CD4-positive, alpha-beta T cell treated with Interleukin-4 for 1 hour (primary cell): ENCODE results near the gene MRPL19.
A peak's percentile ranks its signal among the peaks of the same experiment; 100 is the strongest.
"Not testable (repeated sequence)": the region's sequence is repeated elsewhere in the genome, so short reads cannot be mapped to it uniquely, and the experiment has no call there.

Experiments used
- DNase-seq, 2 donors: peaks; one replicate each; pipeline ENCODE4 v3.0.0-alpha.2; 2020 to 2022

MRPL19 gene

GRCh38 chr2:75675908-75676307 lies 29.3 kb downstream of the MRPL19 start:
- DNase-seq = no peak

GRCh38 chr2:75676464-75676863 lies 29.9 kb downstream of the MRPL19 start:
- no peak for DNase-seq

- no peak for DNase-seq
Observed at GRCh38 chr2:75679556-75679955, 33.0 kb downstream of the MRPL19 start.

- no peak for DNase-seq
Observed at GRCh38 chr2:75680402-75680801, 33.8 kb downstream of the MRPL19 start.

GRCh38 chr2:75683430-75683829 lies 36.8 kb downstream of the MRPL19 start:
- not testable (repeated sequence) for DNase-seq

- no peak for DNase-seq
Observed at GRCh38 chr2:75688196-75688595, 41.6 kb downstream of the MRPL19 start.

- no peak for DNase-seq
Observed at GRCh38 chr2:75698918-75699317, 52.3 kb downstream of the MRPL19 start.

- no peak for DNase-seq
Observed at GRCh38 chr2:75702593-75702992, 56.0 kb downstream of the MRPL19 start.

- DNase-seq = no peak
Observed at GRCh38 chr2:75703589-75704287, 57.2 kb downstream of the MRPL19 start.

- DNase-seq = no peak
Observed at GRCh38 chr2:75705921-75706320, 59.3 kb downstream of the MRPL19 start.

- no peak for DNase-seq
Observed at GRCh38 chr2:75707901-75708300, 61.3 kb downstream of the MRPL19 start.

- no peak for DNase-seq
Observed at GRCh38 chr2:75709297-75709696, 62.7 kb downstream of the MRPL19 start.

GRCh38 chr2:75710220-75710576 lies 63.6 kb downstream of the MRPL19 start:
- DNase-seq = no peak

GRCh38 chr2:75710577-75711253 lies 64.1 kb downstream of the MRPL19 start, which contains the start of gene GCFC2:
GCFC2 (minus strand) TSS chr2:75710915; CDS start chr2:75710855, 60 bp downstream.
- DNase-seq = peak; percentile 86 to 87

GRCh38 chr2:75711590-75711989 lies 65.0 kb downstream of the MRPL19 start:
- DNase-seq = not testable (repeated sequence)

GRCh38 chr2:75716406-75716805 lies 69.8 kb downstream of the MRPL19 start:
- no peak for DNase-seq

GRCh38 chr2:75719616-75720015 lies 73.0 kb downstream of the MRPL19 start:
- no peak for DNase-seq

GRCh38 chr2:75720525-75720924 lies 73.9 kb downstream of the MRPL19 start:
- no peak for DNase-seq

- DNase-seq = no peak
Observed at GRCh38 chr2:75722687-75723086, 76.1 kb downstream of the MRPL19 start.

- DNase-seq = no peak
Observed at GRCh38 chr2:75728614-75729419, 82.2 kb downstream of the MRPL19 start.

- no peak for DNase-seq
Observed at GRCh38 chr2:75729861-75730260, 83.3 kb downstream of the MRPL19 start.

GRCh38 chr2:75736276-75736675 lies 89.7 kb downstream of the MRPL19 start:
- DNase-seq = no peak

- DNase-seq = no peak
Observed at GRCh38 chr2:75737961-75738360, 91.4 kb downstream of the MRPL19 start.
